Measurements from ENCODE around the gene MRE11. TPM values are rescaled to one million over a fixed set of nuclear protein-coding genes. Genes with fewer than 3 reads are reported as not detected.

Gene MRE11
- total RNA-seq, 1 donor from 2014 or later = 14.1 TPM

GRCh38 chr11:94533696-94534630, 40.3 kb upstream of the MRE11 start:
- Histone ChIP-seq H3K4me2 (ENCODE audit: low read length) (no peak overlapping the region), H3K79me2 (ENCODE audit: insufficient read depth, low read length) (no peaks in the 10 kb centered on the region), H4K20me1 (ENCODE audit: insufficient read depth, low read length) (no peaks in the 10 kb centered on the region), H3K4me1 (ENCODE audit: insufficient read depth, low read length) (no peaks in the 10 kb centered on the region), H3K9ac (ENCODE audit: low read length) (no peak overlapping the region), H3K27ac (ENCODE audit: low read depth, low read length) (no peak overlapping the region), H2AFZ (ENCODE audit: low read depth, low read length) (no peak overlapping the region), H3K9me3 (ENCODE audit: insufficient read depth, low read depth, low read length) (no peaks in the 10 kb centered on the region), H3K36me3 (ENCODE audit: insufficient read depth, low read length) (no peaks in the 10 kb centered on the region), H3K27me3 (ENCODE audit: insufficient read depth, low read length) (no peaks in the 10 kb centered on the region), H3K4me3 (ENCODE audit: insufficient read depth, low read depth, low read length) (no peak overlapping the region)
- DNase-seq (ENCODE audit: low read depth) (no peak), FAIRE-seq (no peak)
- Mint-ChIP-seq H3K9me3 (ENCODE audit: unreplicated experiment) (peaks cover 1% of the 10 kb centered on the region), H3K4me3 (ENCODE audit: unreplicated experiment) (no peak overlapping the region), H3K27ac (ENCODE audit: unreplicated experiment) (peak overlapping the region; percentile 82), H3K4me1 (ENCODE audit: low read depth, unreplicated experiment) (no peaks in the 10 kb centered on the region), H3K36me3 (ENCODE audit: low read depth, unreplicated experiment) (no peaks in the 10 kb centered on the region), H3K27me3 (ENCODE audit: low read depth, unreplicated experiment) (no peaks in the 10 kb centered on the region)
- TF ChIP-seq, protein P1, sequence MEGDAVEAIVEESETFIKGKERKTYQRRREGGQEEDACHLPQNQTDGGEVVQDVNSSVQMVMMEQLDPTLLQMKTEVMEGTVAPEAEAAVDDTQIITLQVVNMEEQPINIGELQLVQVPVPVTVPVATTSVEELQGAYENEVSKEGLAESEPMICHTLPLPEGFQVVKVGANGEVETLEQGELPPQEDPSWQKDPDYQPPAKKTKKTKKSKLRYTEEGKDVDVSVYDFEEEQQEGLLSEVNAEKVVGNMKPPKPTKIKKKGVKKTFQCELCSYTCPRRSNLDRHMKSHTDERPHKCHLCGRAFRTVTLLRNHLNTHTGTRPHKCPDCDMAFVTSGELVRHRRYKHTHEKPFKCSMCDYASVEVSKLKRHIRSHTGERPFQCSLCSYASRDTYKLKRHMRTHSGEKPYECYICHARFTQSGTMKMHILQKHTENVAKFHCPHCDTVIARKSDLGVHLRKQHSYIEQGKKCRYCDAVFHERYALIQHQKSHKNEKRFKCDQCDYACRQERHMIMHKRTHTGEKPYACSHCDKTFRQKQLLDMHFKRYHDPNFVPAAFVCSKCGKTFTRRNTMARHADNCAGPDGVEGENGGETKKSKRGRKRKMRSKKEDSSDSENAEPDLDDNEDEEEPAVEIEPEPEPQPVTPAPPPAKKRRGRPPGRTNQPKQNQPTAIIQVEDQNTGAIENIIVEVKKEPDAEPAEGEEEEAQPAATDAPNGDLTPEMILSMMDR (IDR thresholded peaks at IDR 0.05; ENCODE audit: insufficient read depth, low read depth, low read length) = no peak
- no peak for TF ChIP-seq EZH2 (IDR thresholded peaks at IDR 0.05; ENCODE audit: insufficient read depth, low read length)

DNA sequence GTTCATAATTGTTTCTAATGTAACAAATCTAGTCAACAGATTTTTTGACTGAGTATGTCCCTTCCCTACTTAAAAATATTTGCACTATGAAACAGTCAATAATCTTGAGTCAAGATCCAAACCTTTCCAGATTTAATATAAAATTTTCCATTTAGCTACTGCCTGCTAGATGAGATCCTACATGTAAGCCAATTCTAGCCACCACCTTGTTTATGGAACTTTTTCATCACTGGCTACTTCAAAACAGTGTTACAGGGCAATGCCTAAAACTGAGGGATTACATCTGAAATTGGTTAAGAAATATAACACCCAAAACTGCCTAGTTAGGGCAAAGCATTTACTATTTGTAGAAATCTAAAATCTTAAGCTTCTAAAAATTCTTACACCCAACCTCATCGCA, 39.6 kb upstream of the MRE11 start:
- TF ChIP-seq, protein P1 (IDR thresholded peaks at IDR 0.05; ENCODE audit: insufficient read depth, low read depth, low read length) = no peak
- TF ChIP-seq EZH2 (IDR thresholded peaks at IDR 0.05; ENCODE audit: insufficient read depth, low read length) = no peak
- peaks cover 2% of the 10 kb centered on the region for H3K9me3 Mint-ChIP-seq (ENCODE audit: unreplicated experiment)
- no peak for FAIRE-seq
- DNase-seq (ENCODE audit: low read depth) = no peak
- Histone ChIP-seq H3K4me3 (ENCODE audit: insufficient read depth, low read depth, low read length) (no peak overlapping the region), H3K4me2 (ENCODE audit: low read length) (no peak overlapping the region), H3K79me2 (ENCODE audit: insufficient read depth, low read length) (no peaks in the 10 kb centered on the region), H3K4me1 (ENCODE audit: insufficient read depth, low read length) (no peaks in the 10 kb centered on the region), H3K9ac (ENCODE audit: low read length) (no peak overlapping the region), H2AFZ (ENCODE audit: low read depth, low read length) (no peak overlapping the region), H4K20me1 (ENCODE audit: insufficient read depth, low read length) (no peaks in the 10 kb centered on the region), H3K36me3 (ENCODE audit: insufficient read depth, low read length) (no peaks in the 10 kb centered on the region), H3K27me3 (ENCODE audit: insufficient read depth, low read length) (no peaks in the 10 kb centered on the region), H3K27ac (ENCODE audit: low read depth, low read length) (no peak overlapping the region), H3K9me3 (ENCODE audit: insufficient read depth, low read depth, low read length) (no peaks in the 10 kb centered on the region)
- H3K4me3 Mint-ChIP-seq (ENCODE audit: unreplicated experiment) = no peak overlapping the region
- no peaks in the 10 kb centered on the region for H3K36me3 Mint-ChIP-seq (ENCODE audit: low read depth, unreplicated experiment)
- no peak overlapping the region for H3K27ac Mint-ChIP-seq (ENCODE audit: unreplicated experiment)
- no peaks in the 10 kb centered on the region for H3K27me3 Mint-ChIP-seq (ENCODE audit: low read depth, unreplicated experiment)
- H3K4me1 Mint-ChIP-seq (ENCODE audit: low read depth, unreplicated experiment) = peaks cover 4% of the 10 kb centered on the region

DNA sequence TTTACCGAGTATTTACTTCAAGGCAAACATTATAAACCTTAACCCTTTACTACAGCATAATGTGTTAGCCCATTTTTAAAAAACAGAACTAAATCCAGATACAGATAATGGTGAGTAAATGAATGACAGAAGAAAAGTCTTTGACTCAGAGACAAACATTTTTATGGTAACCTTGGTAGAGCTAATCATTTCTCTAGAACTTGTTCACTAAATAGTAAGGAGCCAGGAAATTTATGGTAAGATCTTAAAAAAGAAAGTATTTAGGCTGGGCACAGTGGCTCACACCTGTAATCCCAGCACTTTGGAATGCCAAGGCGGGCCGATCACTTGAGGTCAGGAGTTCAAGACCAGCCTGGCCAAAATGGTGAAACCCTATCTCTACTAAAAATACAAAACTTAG, 38.6 kb upstream of the MRE11 start:
- Histone ChIP-seq H3K9me3 (ENCODE audit: insufficient read depth, low read depth, low read length) (no peaks in the 10 kb centered on the region), H3K4me3 (ENCODE audit: insufficient read depth, low read depth, low read length) (no peak overlapping the region), H3K4me1 (ENCODE audit: insufficient read depth, low read length) (no peaks in the 10 kb centered on the region), H3K27ac (ENCODE audit: low read depth, low read length) (no peak overlapping the region), H3K4me2 (ENCODE audit: low read length) (no peak overlapping the region), H3K27me3 (ENCODE audit: insufficient read depth, low read length) (no peaks in the 10 kb centered on the region), H3K9ac (ENCODE audit: low read length) (no peak overlapping the region), H2AFZ (ENCODE audit: low read depth, low read length) (no peak overlapping the region), H4K20me1 (ENCODE audit: insufficient read depth, low read length) (no peaks in the 10 kb centered on the region), H3K36me3 (ENCODE audit: insufficient read depth, low read length) (no peaks in the 10 kb centered on the region), H3K79me2 (ENCODE audit: insufficient read depth, low read length) (no peaks in the 10 kb centered on the region)
- no peak overlapping the region for H3K27ac Mint-ChIP-seq (ENCODE audit: unreplicated experiment)
- TF ChIP-seq EZH2 (IDR thresholded peaks at IDR 0.05; ENCODE audit: insufficient read depth, low read length) = no peak
- TF ChIP-seq, protein P1 (IDR thresholded peaks at IDR 0.05; ENCODE audit: insufficient read depth, low read depth, low read length) = no peak
- H3K27me3 Mint-ChIP-seq (ENCODE audit: low read depth, unreplicated experiment) = no peaks in the 10 kb centered on the region
- peaks cover 2% of the 10 kb centered on the region for H3K9me3 Mint-ChIP-seq (ENCODE audit: unreplicated experiment)
- H3K4me1 Mint-ChIP-seq (ENCODE audit: low read depth, unreplicated experiment) = peaks cover 4% of the 10 kb centered on the region
- H3K4me3 Mint-ChIP-seq (ENCODE audit: unreplicated experiment) = no peak overlapping the region
- no peaks in the 10 kb centered on the region for H3K36me3 Mint-ChIP-seq (ENCODE audit: low read depth, unreplicated experiment)
- DNase-seq (ENCODE audit: low read depth) (no peak), FAIRE-seq (no peak)
